Liver (tissue), 9 donors: ENCODE data around the gene TIMP3. TPM values are rescaled to one million over a fixed set of nuclear protein-coding genes. Genes with fewer than 3 reads are reported as not detected.

ENCODE experiments used
- DNase-seq: peaks from one replicate; pipeline ENCODE4 v3.0.0-alpha.2; 2017; ENCODE audit warnings: low spot score
- H3K27ac ChIP-seq, 2 donors: one replicate each; pipeline ENCODE4 v1.7.0; 2013; ENCODE audit warnings: inconsistent platforms in 2 of 2, low read length in 2 of 2, control low read depth in 1 of 2, low read depth in 1 of 2, mild to moderate bottlenecking in 1 of 2
- H3K27me3 ChIP-seq, 4 donors: one replicate each; pipeline versions ENCODE4 v1.6.1 to v1.7.0; 2013; ENCODE audit warnings: low read length in 3 of 4, inconsistent platforms in 1 of 4, mild to moderate bottlenecking in 1 of 4, moderate library complexity in 1 of 4; ENCODE audit not compliant: control insufficient read depth in 4 of 4, insufficient read depth in 4 of 4
- H3K36me3 ChIP-seq, 4 donors: one replicate each; pipeline versions ENCODE4 v1.6.1 to v1.7.0; 2013; ENCODE audit warnings: low read length in 3 of 4, mild to moderate bottlenecking in 3 of 4, low read depth in 1 of 4, moderate library complexity in 1 of 4; ENCODE audit not compliant: control insufficient read depth in 4 of 4, insufficient read depth in 3 of 4
- H3K4me1 ChIP-seq, 4 donors: one replicate each; pipeline versions ENCODE4 v1.6.1 to v1.7.0; 2013; ENCODE audit warnings: low read length in 3 of 4, mild to moderate bottlenecking in 3 of 4, moderate library complexity in 1 of 4; ENCODE audit not compliant: control insufficient read depth in 4 of 4, insufficient read depth in 4 of 4
- H3K4me3 ChIP-seq, 3 donors: one replicate each; pipeline versions ENCODE4 v1.6.1 to v1.7.0; 2013; ENCODE audit warnings: low read length in 3 of 3, control low read depth in 1 of 3, low read depth in 1 of 3, mild to moderate bottlenecking in 1 of 3
- H3K9ac ChIP-seq, 2 donors: one replicate each; pipeline ENCODE4 v1.7.0; 2013; ENCODE audit warnings: low read length in 2 of 2, mild to moderate bottlenecking in 2 of 2, moderate library complexity in 2 of 2, control low read depth in 1 of 2, low read depth in 1 of 2
- H3K9me3 ChIP-seq, 4 donors: one replicate each; pipeline versions ENCODE4 v1.6.1 to v1.7.0; 2013; ENCODE audit warnings: low read length in 3 of 4; ENCODE audit not compliant: control insufficient read depth in 4 of 4
- EGR1 ChIP-seq, 2 donors: IDR thresholded peaks; 2 replicates each; pipeline ENCODE4 v1.6.1; 2016 to 2018; ENCODE audit warnings: antibody characterized with exemption in 2 of 2, low read depth in 2 of 2
- FOXA1 ChIP-seq: IDR thresholded peaks from 2 replicates; pipeline ENCODE4 v1.6.1; 2016; ENCODE audit warnings: antibody characterized with exemption
- FOXA2 ChIP-seq: IDR thresholded peaks from 2 replicates; pipeline ENCODE4 v1.6.1; 2016; ENCODE audit warnings: antibody characterized with exemption
- GABPA ChIP-seq, 2 donors: IDR thresholded peaks in 1 of 2; conservative IDR thresholded peaks in 1 of 2; 2 replicates each; pipeline ENCODE4 v1.6.1; 2016; ENCODE audit warnings: antibody characterized with exemption in 2 of 2, mild to moderate bottlenecking in 1 of 2, moderate library complexity in 1 of 2
- HNF4A ChIP-seq, 2 donors: conservative IDR thresholded peaks; 2 replicates each; pipeline ENCODE4 v1.6.1; 2016; ENCODE audit warnings: antibody characterized with exemption in 2 of 2, mild to moderate bottlenecking in 2 of 2
- HNF4G ChIP-seq: IDR thresholded peaks from 2 replicates; pipeline ENCODE4 v1.6.1; 2016; ENCODE audit warnings: antibody characterized with exemption
- JUND ChIP-seq, 2 donors: IDR thresholded peaks; 2 replicates each; pipeline ENCODE4 v1.6.1; 2016; ENCODE audit warnings: antibody characterized with exemption in 2 of 2
- NR2F2 ChIP-seq: IDR thresholded peaks from 2 replicates; pipeline ENCODE4 v1.6.1; 2016; ENCODE audit warnings: antibody characterized with exemption
- RAD21 ChIP-seq, 2 donors: IDR thresholded peaks; 2 replicates each; pipeline ENCODE4 v1.6.1; 2016; ENCODE audit warnings: antibody characterized with exemption in 2 of 2, mild to moderate bottlenecking in 2 of 2
- RXRA ChIP-seq, 2 donors: IDR thresholded peaks; 2 replicates each; pipeline ENCODE4 v1.6.1; 2017 to 2018; ENCODE audit warnings: antibody characterized with exemption in 2 of 2, mild to moderate bottlenecking in 1 of 2
- SP1 ChIP-seq: IDR thresholded peaks from 2 replicates; pipeline ENCODE4 v1.6.1; 2018; ENCODE audit warnings: antibody characterized with exemption, mild to moderate bottlenecking
- TAF1 ChIP-seq: conservative IDR thresholded peaks from 2 replicates; pipeline ENCODE4 v1.6.1; 2016; ENCODE audit warnings: antibody characterized with exemption, mild to moderate bottlenecking
- WGBS: extraction: QIAGEN DNeasy Blood & Tissue Kit; methylation state at CpG from one replicate; pipeline ENCODE4 v1.1.7; 2013; 5-methylcytosine and 5-hydroxymethylcytosine counted together
- polyA plus RNA-seq, 2 donors: library from polyadenylated mRNA; stranded (reverse) in 1 of 2; unstranded in 1 of 2; fragments of 200-250 nt in 1 of 2; fragments of >200 nt in 1 of 2; fragmentation: Nextera tagmentation in 1 of 2; extraction: Ambion mirVana in 1 of 2; gene quantifications; one replicate each; pipeline versions ENCODE4 v1.2.1 to v1.2.3, GENCODE V29; 2013 to 2015
- total RNA-seq, 2 donors: library from RNA; depleted of rRNA; stranded (reverse); fragments of >200 nt; gene quantifications; one replicate each; pipeline ENCODE4 v1.2.3, GENCODE V29; 2014
- TF ChIP-seq, protein P1 (sequence below): IDR thresholded peaks from 2 replicates; pipeline ENCODE4 v1.6.1; 2016; ENCODE audit warnings: antibody characterized with exemption
- TF ChIP-seq, protein P2 (sequence below): fragments of 150-350 bp; IDR thresholded peaks from 2 replicates; pipeline ENCODE4 v1.5.1; 2017; ENCODE audit warnings: improper control_type of control experiment, low read depth, low read length; ENCODE audit not compliant: missing input control
- TF ChIP-seq, protein P3 (sequence below): IDR thresholded peaks from 2 replicates; pipeline ENCODE4 v1.6.1; 2016; ENCODE audit warnings: antibody characterized with exemption, mild to moderate bottlenecking
- donor health status: healthy.
- donor health status: healthy.
- donor health status: healthy.
- donor health status: healthy.
- donor health status: healthy.

TIMP3 gene
- total and polyA plus RNA-seq, 4 donors = 28.0 to 44.0 (median 31.2) TPM

DNA sequence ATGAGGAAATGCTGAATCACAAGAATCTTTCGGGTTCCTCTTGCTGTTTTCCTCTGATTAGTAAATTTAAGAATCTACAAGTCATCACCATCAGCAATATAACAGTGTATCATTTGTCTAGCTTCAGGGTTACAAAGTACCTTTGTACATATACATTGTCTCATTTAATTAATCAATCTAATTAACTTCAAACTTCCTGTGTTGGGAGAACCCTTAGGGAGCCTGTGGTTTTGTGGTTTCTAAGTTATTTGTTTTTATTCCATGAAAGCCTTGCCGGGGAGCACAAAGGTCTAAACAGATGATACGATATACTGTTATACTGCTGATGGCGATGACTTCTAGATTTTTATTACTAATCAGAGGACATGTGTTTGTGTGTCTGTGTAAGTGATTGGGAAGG lies 41.0 kb downstream of the TIMP3 start:
- 82% methylated on average over 4 of the region's 4 CpGs for WGBS
- no peak overlapping the region for H3K9ac ChIP-seq
- no peaks in the 10 kb centered on the region for H3K27me3 ChIP-seq
- no peak overlapping the region for H3K27ac ChIP-seq
- no peaks in the 10 kb centered on the region for H3K4me1 ChIP-seq
- no peak overlapping the region for H3K4me3 ChIP-seq
- TF ChIP-seq, protein P1, sequence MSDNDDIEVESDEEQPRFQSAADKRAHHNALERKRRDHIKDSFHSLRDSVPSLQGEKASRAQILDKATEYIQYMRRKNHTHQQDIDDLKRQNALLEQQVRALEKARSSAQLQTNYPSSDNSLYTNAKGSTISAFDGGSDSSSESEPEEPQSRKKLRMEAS = no peak
- TF ChIP-seq, protein P2, sequence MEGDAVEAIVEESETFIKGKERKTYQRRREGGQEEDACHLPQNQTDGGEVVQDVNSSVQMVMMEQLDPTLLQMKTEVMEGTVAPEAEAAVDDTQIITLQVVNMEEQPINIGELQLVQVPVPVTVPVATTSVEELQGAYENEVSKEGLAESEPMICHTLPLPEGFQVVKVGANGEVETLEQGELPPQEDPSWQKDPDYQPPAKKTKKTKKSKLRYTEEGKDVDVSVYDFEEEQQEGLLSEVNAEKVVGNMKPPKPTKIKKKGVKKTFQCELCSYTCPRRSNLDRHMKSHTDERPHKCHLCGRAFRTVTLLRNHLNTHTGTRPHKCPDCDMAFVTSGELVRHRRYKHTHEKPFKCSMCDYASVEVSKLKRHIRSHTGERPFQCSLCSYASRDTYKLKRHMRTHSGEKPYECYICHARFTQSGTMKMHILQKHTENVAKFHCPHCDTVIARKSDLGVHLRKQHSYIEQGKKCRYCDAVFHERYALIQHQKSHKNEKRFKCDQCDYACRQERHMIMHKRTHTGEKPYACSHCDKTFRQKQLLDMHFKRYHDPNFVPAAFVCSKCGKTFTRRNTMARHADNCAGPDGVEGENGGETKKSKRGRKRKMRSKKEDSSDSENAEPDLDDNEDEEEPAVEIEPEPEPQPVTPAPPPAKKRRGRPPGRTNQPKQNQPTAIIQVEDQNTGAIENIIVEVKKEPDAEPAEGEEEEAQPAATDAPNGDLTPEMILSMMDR = no peak
- TF ChIP-seq RXRA (IDR thresholded peaks at IDR 0.05) (no peak), SP1 (no peak), HNF4G (no peak), FOXA2 (no peak), JUND (IDR thresholded peaks at IDR 0.05) (no peak), FOXA1 (no peak), TAF1 (no peak), GABPA (IDR thresholded peaks at IDR 0.05 in 1 of 2, conservative IDR thresholded peaks at IDR 0.05 in 1 of 2) (no peak), EGR1 (IDR thresholded peaks at IDR 0.05; ENCODE audit: low read depth in 2 of 2) (no peak), NR2F2 (no peak), RAD21 (IDR thresholded peaks at IDR 0.05) (no peak)
- TF ChIP-seq, protein P3, sequence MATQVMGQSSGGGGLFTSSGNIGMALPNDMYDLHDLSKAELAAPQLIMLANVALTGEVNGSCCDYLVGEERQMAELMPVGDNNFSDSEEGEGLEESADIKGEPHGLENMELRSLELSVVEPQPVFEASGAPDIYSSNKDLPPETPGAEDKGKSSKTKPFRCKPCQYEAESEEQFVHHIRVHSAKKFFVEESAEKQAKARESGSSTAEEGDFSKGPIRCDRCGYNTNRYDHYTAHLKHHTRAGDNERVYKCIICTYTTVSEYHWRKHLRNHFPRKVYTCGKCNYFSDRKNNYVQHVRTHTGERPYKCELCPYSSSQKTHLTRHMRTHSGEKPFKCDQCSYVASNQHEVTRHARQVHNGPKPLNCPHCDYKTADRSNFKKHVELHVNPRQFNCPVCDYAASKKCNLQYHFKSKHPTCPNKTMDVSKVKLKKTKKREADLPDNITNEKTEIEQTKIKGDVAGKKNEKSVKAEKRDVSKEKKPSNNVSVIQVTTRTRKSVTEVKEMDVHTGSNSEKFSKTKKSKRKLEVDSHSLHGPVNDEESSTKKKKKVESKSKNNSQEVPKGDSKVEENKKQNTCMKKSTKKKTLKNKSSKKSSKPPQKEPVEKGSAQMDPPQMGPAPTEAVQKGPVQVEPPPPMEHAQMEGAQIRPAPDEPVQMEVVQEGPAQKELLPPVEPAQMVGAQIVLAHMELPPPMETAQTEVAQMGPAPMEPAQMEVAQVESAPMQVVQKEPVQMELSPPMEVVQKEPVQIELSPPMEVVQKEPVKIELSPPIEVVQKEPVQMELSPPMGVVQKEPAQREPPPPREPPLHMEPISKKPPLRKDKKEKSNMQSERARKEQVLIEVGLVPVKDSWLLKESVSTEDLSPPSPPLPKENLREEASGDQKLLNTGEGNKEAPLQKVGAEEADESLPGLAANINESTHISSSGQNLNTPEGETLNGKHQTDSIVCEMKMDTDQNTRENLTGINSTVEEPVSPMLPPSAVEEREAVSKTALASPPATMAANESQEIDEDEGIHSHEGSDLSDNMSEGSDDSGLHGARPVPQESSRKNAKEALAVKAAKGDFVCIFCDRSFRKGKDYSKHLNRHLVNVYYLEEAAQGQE = no peak
- no peak for DNase-seq
- H3K36me3 ChIP-seq = no peaks in the 10 kb centered on the region
- no peaks in the 10 kb centered on the region for H3K9me3 ChIP-seq

DNA sequence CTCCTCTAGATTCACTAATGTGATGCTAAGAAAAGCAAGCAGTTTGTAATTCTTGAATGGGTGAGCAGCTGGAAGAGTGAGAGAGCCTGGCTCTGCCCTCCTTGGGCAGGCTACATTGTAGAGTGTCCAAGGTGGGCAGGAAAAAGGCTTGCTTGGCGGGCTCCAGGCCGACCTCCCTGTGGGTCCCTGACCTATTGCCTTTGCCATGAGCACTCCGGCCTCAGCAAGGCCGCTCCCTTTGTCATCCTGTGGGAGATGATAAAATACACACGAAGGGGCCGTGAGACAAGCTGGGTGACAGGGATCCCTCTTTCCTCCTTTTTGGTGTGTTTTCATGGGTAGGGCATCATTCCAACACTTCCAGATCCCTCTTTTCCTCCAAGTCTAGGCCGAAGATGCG lies 41.8 kb downstream of the TIMP3 start:
- Histone ChIP-seq H3K4me1 (no peaks in the 10 kb centered on the region), H3K9me3 (no peaks in the 10 kb centered on the region), H3K4me3 (no peak overlapping the region), H3K36me3 (no peaks in the 10 kb centered on the region), H3K27ac (no peak overlapping the region), H3K9ac (no peak overlapping the region), H3K27me3 (no peaks in the 10 kb centered on the region)
- TF ChIP-seq HNF4A (conservative IDR thresholded peaks at IDR 0.05) (no peak), RXRA (IDR thresholded peaks at IDR 0.05) (no peak), GABPA (IDR thresholded peaks at IDR 0.05 in 1 of 2, conservative IDR thresholded peaks at IDR 0.05 in 1 of 2) (no peak), FOXA1 (no peak), RAD21 (IDR thresholded peaks at IDR 0.05) (no peak)
- 90% methylated on average over 8 of the region's 8 CpGs for WGBS
- no peak for DNase-seq
